IMR-90 (cell line): ENCODE data around the gene KLKB1. TPM values are rescaled to one million over a fixed set of nuclear protein-coding genes. Genes with fewer than 3 reads are reported as not detected.

Experiments used
- ATAC-seq: fragments of 200-7000 bp; cut with Tn5 transposase; 2 replicates; pipeline ENCODE4 v1.9.1; 2020; ENCODE audit warnings: low read depth, mild to moderate bottlenecking, moderate library complexity
- BruUV-seq: library from RNA; stranded (reverse); fragments of 400-500 nt; replicated peaks from 2 replicates; lab custom pipeline; 2021; lab: Mats Ljungman, UMichigan
- CTCF ChIA-PET: fragments of 300-600 bp; formaldehyde crosslinking; extraction: SDS; loops from one replicate; lab custom pipeline; 2021; ENCODE audit warnings: antibody characterized with exemption; lab: Yijun Ruan, JAX
- POLR2A ChIA-PET: fragments of 300-600 bp; sonication (Branson Sonifier 250); formaldehyde crosslinking; loops from one replicate; lab custom pipeline; 2022; ENCODE audit warnings: antibody characterized with exemption; ENCODE audit not compliant: unreplicated experiment; lab: Charles Lee
- DNase-seq: peaks from one replicate; pipeline ENCODE4 v3.0.0; 2013
- H2AFZ ChIP-seq: replicated peaks from 2 replicates; pipeline ENCODE3; 2013; ENCODE audit warnings: low read length, mild to moderate bottlenecking; ENCODE audit not compliant: poor library complexity
- H2AK5ac ChIP-seq: 2 replicates; pipeline ENCODE4 v1.6.1; 2013; ENCODE audit warnings: low read depth, low read length, inconsistent platforms
- H2AK9ac ChIP-seq: replicated peaks from 2 replicates; pipeline ENCODE3; 2013; ENCODE audit warnings: mild to moderate bottlenecking, low read depth, low read length, moderate library complexity; ENCODE audit not compliant: poor library complexity
- H2BK120ac ChIP-seq: 2 replicates; pipeline ENCODE4 v1.6.1; 2013; ENCODE audit warnings: low read depth, low read length, inconsistent platforms
- H2BK15ac ChIP-seq: 3 replicates; pipeline ENCODE4 v1.6.1; 2013; ENCODE audit warnings: low read depth, low read length, inconsistent platforms
- H2BK20ac ChIP-seq: 2 replicates; pipeline ENCODE4 v1.6.1; 2013; ENCODE audit warnings: low read depth, mild to moderate bottlenecking, inconsistent platforms, low read length, moderate library complexity
- H2BK5ac ChIP-seq: 2 replicates; pipeline ENCODE4 v1.6.1; 2013; ENCODE audit warnings: mild to moderate bottlenecking, low read depth, low read length, inconsistent platforms; ENCODE audit not compliant: poor library complexity, severe bottlenecking
- H3K14ac ChIP-seq: replicated peaks from 2 replicates; pipeline ENCODE4 v1.6.1; 2013; ENCODE audit warnings: low read depth, low read length, inconsistent platforms
- H3K18ac ChIP-seq: 2 replicates; pipeline ENCODE4 v1.6.1; 2013; ENCODE audit warnings: low read depth, low read length, control low read depth
- H3K23ac ChIP-seq: 2 replicates; pipeline ENCODE4 v1.6.1; 2013; ENCODE audit warnings: low read depth, low read length, inconsistent platforms
- H3K27ac ChIP-seq: 2 replicates; pipeline ENCODE4 v1.5.1; 2013; ENCODE audit warnings: mild to moderate bottlenecking, control low read depth, low read length; ENCODE audit not compliant: insufficient read depth
- H3K27me3 ChIP-seq: 2 replicates; pipeline ENCODE4 v1.6.1; 2013; ENCODE audit warnings: low read length; ENCODE audit not compliant: control insufficient read depth, insufficient read depth
- H3K36me3 ChIP-seq: 2 replicates; pipeline ENCODE4 v1.6.1; 2013; ENCODE audit warnings: low read length, mixed read lengths; ENCODE audit not compliant: control insufficient read depth, insufficient read depth
- H3K4ac ChIP-seq: 2 replicates; pipeline ENCODE4 v1.6.1; 2013; ENCODE audit warnings: low read depth, low read length, inconsistent platforms
- H3K4me1 ChIP-seq: 2 replicates; pipeline ENCODE4 v1.6.1; 2013; ENCODE audit warnings: low read length, mixed read lengths; ENCODE audit not compliant: control insufficient read depth, insufficient read depth
- H3K4me2 ChIP-seq: 2 replicates; pipeline ENCODE4 v1.6.1; 2013; ENCODE audit warnings: low read depth, mild to moderate bottlenecking, control low read depth, low read length, moderate library complexity
- H3K4me3 ChIP-seq: 2 replicates; pipeline ENCODE4 v1.5.1; 2013; ENCODE audit warnings: low read depth, mild to moderate bottlenecking, control low read depth, low read length, moderate library complexity; ENCODE audit not compliant: insufficient read depth
- H3K56ac ChIP-seq: 2 replicates; pipeline ENCODE4 v1.6.1; 2013; ENCODE audit warnings: low read length, inconsistent platforms; ENCODE audit not compliant: insufficient read depth; ENCODE audit errors: extremely low read depth
- H3K79me1 ChIP-seq, 2 experiments: 2 replicates each; pipeline ENCODE4 v1.6.1; 2013; ENCODE audit warnings: low read length in 2 of 2, inconsistent platforms in 1 of 2, low read depth in 1 of 2
- H3K9ac ChIP-seq: 2 replicates; pipeline ENCODE4 v1.6.1; 2013; ENCODE audit warnings: low read depth, low read length, control low read depth
- H3K9me1 ChIP-seq: 2 replicates; pipeline ENCODE4 v1.6.1; 2013; ENCODE audit warnings: low read length, inconsistent platforms; ENCODE audit not compliant: insufficient read depth
- H3K9me3 ChIP-seq: 2 replicates; pipeline ENCODE4 v1.6.1; 2013; ENCODE audit warnings: low read length; ENCODE audit not compliant: control insufficient read depth, insufficient read depth
- H4K20me1 ChIP-seq: 2 replicates; pipeline ENCODE4 v1.6.1; 2013; ENCODE audit warnings: low read length, inconsistent platforms; ENCODE audit not compliant: insufficient read depth
- H4K5ac ChIP-seq: 2 replicates; pipeline ENCODE4 v1.6.1; 2013; ENCODE audit warnings: mild to moderate bottlenecking, low read depth, low read length, control low read depth
- H4K8ac ChIP-seq, 2 experiments: 2 replicates each; pipeline ENCODE4 v1.6.1; 2013; ENCODE audit warnings: low read depth in 2 of 2, low read length in 2 of 2, control low read depth in 1 of 2, inconsistent platforms in 1 of 2
- H4K91ac ChIP-seq: 2 replicates; pipeline ENCODE4 v1.6.1; 2013; ENCODE audit warnings: low read depth, low read length, inconsistent platforms; ENCODE audit not compliant: insufficient read depth
- MAFK ChIP-seq: IDR thresholded peaks from 2 replicates; pipeline ENCODE4 v1.6.1; 2012; ENCODE audit warnings: low read depth, low read length, improper control_type of control experiment
- MXI1 ChIP-seq: IDR thresholded peaks from 2 replicates; pipeline ENCODE4 v1.6.1; 2012; ENCODE audit warnings: low read depth, mild to moderate bottlenecking, low read length, moderate library complexity, borderline replicate concordance
- WGBS, 2 experiments: methylation state at CpG; one replicate each; pipeline versions ENCODE4 v1.1.5 to v1.1.7; 2013; ENCODE audit warnings: missing lambda C conversion rate in 2 of 2; ENCODE audit not compliant: insufficient read length in 1 of 2; ENCODE audit errors: extremely low coverage in 2 of 2; 5-methylcytosine and 5-hydroxymethylcytosine counted together
- dilution Hi-C: fragments of 300-500 bp; cut with HindIII; formaldehyde crosslinking; loops from one replicate; pipeline ENCODE4 v1.14.3; 2018; ENCODE audit warnings: low sequenced_read_pairs; ENCODE audit not compliant: unreplicated experiment
- in situ Hi-C: fragments of 300-500 bp; cut with MboI; formaldehyde crosslinking; loops from 3 replicates; pipeline ENCODE4 v1.14.3; 2019; ENCODE audit warnings: low sequenced_read_pairs, inconsistent platforms, mixed read lengths
- intact Hi-C: fragments of 100-400 bp; cut with micrococcal nuclease; formaldehyde crosslinking; loops from 2 replicates; pipeline ENCODE4 v1.10.0; 2022
- polyA plus RNA-seq, 3 experiments: library from polyadenylated mRNA; depleted of rRNA; stranded (reverse); fragments of >200 nt; gene quantifications; 2 replicates each; pipeline ENCODE4 v1.2.3, GENCODE V29; 2012; ENCODE audit warnings: low replicate concordance in 1 of 3
- total RNA-seq: library from RNA; depleted of rRNA; stranded (reverse); fragments of >200 nt; gene quantifications from 2 replicates; pipeline ENCODE4 v1.2.3, GENCODE V29; 2012

The KLKB1 gene
- total and polyA plus RNA-seq, 2 of the 4 experiments (the other 2 are of a cell fraction): 0.03 TPM; not detected in 1

- Histone ChIP-seq H3K36me3 (no peaks in the 10 kb centered on the region), H3K18ac (no peak overlapping the region), H3K4me1 (no peaks in the 10 kb centered on the region), H2BK15ac (no peak overlapping the region), H3K27ac (no peak overlapping the region), H3K9ac (no peak overlapping the region), H2AK9ac (no peak overlapping the region), H2AFZ (no peak overlapping the region), H3K4me3 (no peak overlapping the region), H3K56ac (no peak overlapping the region), H3K4me2 (no peak overlapping the region; the same call in 1 of the 2 replicates), H3K9me1 (no peaks in the 10 kb centered on the region), H4K91ac (no peak overlapping the region), H3K79me1 (no peaks in the 10 kb centered on the region), H4K8ac (no peak overlapping the region), H2BK20ac (no peak overlapping the region), H3K27me3 (no peaks in the 10 kb centered on the region), H3K9me3 (no peaks in the 10 kb centered on the region), H2AK5ac (no peak overlapping the region), H2BK5ac (no peak overlapping the region), H2BK120ac (no peak overlapping the region), H3K14ac (no peak overlapping the region), H4K5ac (no peak overlapping the region), H3K23ac (no peak overlapping the region), H4K20me1 (no peaks in the 10 kb centered on the region), H3K4ac (no peak overlapping the region)
- intact Hi-C loops: no loop called here
- POLR2A ChIA-PET: no interaction called here
- in situ Hi-C loops: no loop called here
- WGBS, 2 experiments: no CpG with 5 or more reads among the region's 2 CpGs
- CTCF ChIA-PET: no interaction called here
- dilution Hi-C loops: no loop called here
- DNase-seq (no peak), ATAC-seq (peak; percentile 46; the same call in 1 of the 2 replicates)
- TF ChIP-seq MAFK: no peak
- no peak for TF ChIP-seq MXI1
- no TSS peak for BruUV-seq
Measured at GRCh38 chr4:186228514-186228894, 1.2 kb downstream of the KLKB1 start.
